MM.1S (cell line): Measurements from ENCODE around the gene CLDND2.

Experiments used
- DNase-seq: peaks from one replicate; pipeline ENCODE4 v3.0.0-alpha.2; 2015
- H2AFZ ChIP-seq: fragments of 300-600 bp; sonication (generic); 2 replicates; pipeline ENCODE4 v1.6.0; 2016; ENCODE audit warnings: antibody characterized with exemption, low read length
- H3F3A ChIP-seq: fragments of 300-600 bp; sonication (generic); 2 replicates; pipeline ENCODE4 v1.6.1; 2016; ENCODE audit warnings: mild to moderate bottlenecking, antibody characterized with exemption, low read length, moderate library complexity, mixed read lengths; ENCODE audit not compliant: insufficient read depth
- H3K27ac ChIP-seq: fragments of 300-600 bp; sonication (generic); 2 replicates; pipeline ENCODE4 v1.5.1; 2016; ENCODE audit warnings: mild to moderate bottlenecking, low read length
- H3K27me3 ChIP-seq: fragments of 300-600 bp; sonication (generic); replicated peaks from 2 replicates; pipeline ENCODE4 v1.6.0; 2016; ENCODE audit warnings: low read length; ENCODE audit not compliant: insufficient read depth
- H3K36me3 ChIP-seq: fragments of 300-600 bp; sonication (generic); replicated peaks from 2 replicates; pipeline ENCODE4 v1.6.1; 2016; ENCODE audit warnings: mild to moderate bottlenecking, low read length, mixed read lengths; ENCODE audit not compliant: insufficient read depth
- H3K4me1 ChIP-seq: fragments of 300-600 bp; sonication (generic); 2 replicates; pipeline ENCODE4 v1.6.1; 2016; ENCODE audit warnings: low read length, mixed read lengths
- H3K4me2 ChIP-seq: fragments of 300-600 bp; sonication (generic); 2 replicates; pipeline ENCODE4 v1.6.0; 2016; ENCODE audit warnings: low read depth, low read length
- H3K4me3 ChIP-seq: fragments of 300-600 bp; sonication (generic); 2 replicates; pipeline ENCODE4 v1.5.1; 2016; ENCODE audit warnings: low read length, mixed read lengths
- H3K79me2 ChIP-seq: fragments of 300-600 bp; sonication (generic); 2 replicates; pipeline ENCODE4 v1.6.1; 2016; ENCODE audit warnings: mixed run types, low read length, mixed read lengths
- H3K9ac ChIP-seq: fragments of 300-600 bp; sonication (generic); 2 replicates; pipeline ENCODE4 v1.6.1; 2016; ENCODE audit warnings: low read length, mixed read lengths
- H3K9me2 ChIP-seq: fragments of 300-600 bp; sonication (generic); replicated peaks from 2 replicates; pipeline ENCODE4 v1.6.1; 2016; ENCODE audit warnings: mild to moderate bottlenecking, low read length, mixed read lengths; ENCODE audit not compliant: insufficient read depth
- H3K9me3 ChIP-seq: fragments of 300-600 bp; sonication (generic); replicated peaks from 2 replicates; pipeline ENCODE4 v1.6.1; 2016; ENCODE audit warnings: mild to moderate bottlenecking, low read length, mixed read lengths; ENCODE audit not compliant: insufficient read depth
- H4K20me1 ChIP-seq: fragments of 300-600 bp; sonication (generic); 2 replicates; pipeline ENCODE4 v1.6.1; 2016; ENCODE audit warnings: mild to moderate bottlenecking, low read length, moderate library complexity, mixed read lengths; ENCODE audit not compliant: insufficient read depth
- EZH2 ChIP-seq: fragments of 300-600 bp; sonication (generic); optimal IDR thresholded peaks from 2 replicates; pipeline ENCODE3; 2017; ENCODE audit warnings: low read depth, mild to moderate bottlenecking, antibody characterized with exemption, low read length, mixed read lengths
- EZH2phosphoT487 ChIP-seq: fragments of 300-600 bp; sonication (generic); IDR thresholded peaks from 2 replicates; pipeline ENCODE4 v1.6.1; 2018; ENCODE audit warnings: antibody characterized with exemption, low read length
- TF ChIP-seq, protein P1 (sequence below): fragments of 300-600 bp; sonication (generic); IDR thresholded peaks from 2 replicates; pipeline ENCODE4 v1.5.1; 2016; ENCODE audit warnings: antibody characterized with exemption, low read length, mixed read lengths

Gene CLDND2

DNA sequence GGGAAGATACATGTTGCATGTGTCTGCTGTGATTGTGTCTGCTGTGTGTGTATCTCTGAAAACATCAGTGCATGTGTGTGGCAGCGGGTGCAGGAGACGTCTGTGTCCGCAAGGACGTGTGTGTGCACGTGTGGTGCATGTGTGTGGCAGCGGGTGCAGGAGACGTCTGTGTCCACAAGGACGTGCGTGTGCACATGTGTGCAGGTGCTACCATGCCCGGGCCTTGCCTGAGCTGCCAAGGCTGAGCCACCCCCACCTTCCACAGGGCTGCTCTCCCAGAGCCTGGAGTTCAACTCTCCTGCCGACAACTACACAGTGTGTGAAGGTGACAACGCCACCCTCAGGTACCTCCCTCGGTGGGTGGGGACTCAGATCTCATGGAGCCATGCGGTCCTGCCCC lies 47.0 kb downstream of the CLDND2 start:
- Histone ChIP-seq H2AFZ (no peak overlapping the region), H4K20me1 (no peaks in the 10 kb centered on the region)
- DNase-seq, result no peak

DNA sequence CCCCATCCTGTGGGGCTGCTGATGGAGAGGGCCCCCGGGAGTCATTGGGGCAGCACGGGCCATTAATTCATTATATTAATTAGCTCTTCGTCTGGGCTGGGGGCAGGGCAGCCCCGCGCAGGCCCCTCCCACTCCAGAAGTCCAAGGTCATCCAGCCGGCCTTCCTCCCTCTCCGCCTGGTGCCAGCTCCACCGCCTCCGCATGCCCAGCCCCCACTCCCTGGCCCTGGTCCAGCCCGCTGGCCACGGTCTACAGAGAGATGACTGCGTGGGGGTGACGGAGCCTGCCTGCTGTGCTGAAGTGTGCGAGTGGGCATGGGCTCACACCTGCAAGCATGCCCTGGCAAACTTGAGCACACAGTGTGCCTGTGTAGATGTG lies 48.5 kb downstream of the CLDND2 start:
- Histone ChIP-seq H3K36me3 (no peaks in the 10 kb centered on the region), H3F3A (no peaks in the 10 kb centered on the region), H3K27ac (no peak overlapping the region), H3K9ac (no peak overlapping the region), H3K4me2 (no peak overlapping the region), H3K9me3 (no peaks in the 10 kb centered on the region), H3K79me2 (no peaks in the 10 kb centered on the region), H3K27me3 (no peaks in the 10 kb centered on the region), H4K20me1 (no peaks in the 10 kb centered on the region), H3K9me2 (no peaks in the 10 kb centered on the region), H2AFZ (no peak overlapping the region), H3K4me3 (no peak overlapping the region), H3K4me1 (no peaks in the 10 kb centered on the region)
- no peak for DNase-seq
- TF ChIP-seq EZH2 (no peak), EZH2phosphoT487 (no peak)
- TF ChIP-seq, protein P1, sequence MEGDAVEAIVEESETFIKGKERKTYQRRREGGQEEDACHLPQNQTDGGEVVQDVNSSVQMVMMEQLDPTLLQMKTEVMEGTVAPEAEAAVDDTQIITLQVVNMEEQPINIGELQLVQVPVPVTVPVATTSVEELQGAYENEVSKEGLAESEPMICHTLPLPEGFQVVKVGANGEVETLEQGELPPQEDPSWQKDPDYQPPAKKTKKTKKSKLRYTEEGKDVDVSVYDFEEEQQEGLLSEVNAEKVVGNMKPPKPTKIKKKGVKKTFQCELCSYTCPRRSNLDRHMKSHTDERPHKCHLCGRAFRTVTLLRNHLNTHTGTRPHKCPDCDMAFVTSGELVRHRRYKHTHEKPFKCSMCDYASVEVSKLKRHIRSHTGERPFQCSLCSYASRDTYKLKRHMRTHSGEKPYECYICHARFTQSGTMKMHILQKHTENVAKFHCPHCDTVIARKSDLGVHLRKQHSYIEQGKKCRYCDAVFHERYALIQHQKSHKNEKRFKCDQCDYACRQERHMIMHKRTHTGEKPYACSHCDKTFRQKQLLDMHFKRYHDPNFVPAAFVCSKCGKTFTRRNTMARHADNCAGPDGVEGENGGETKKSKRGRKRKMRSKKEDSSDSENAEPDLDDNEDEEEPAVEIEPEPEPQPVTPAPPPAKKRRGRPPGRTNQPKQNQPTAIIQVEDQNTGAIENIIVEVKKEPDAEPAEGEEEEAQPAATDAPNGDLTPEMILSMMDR, result no peak

More for the DNA sequence above, 47.0 kb downstream of the CLDND2 start:
- Histone ChIP-seq H3K27ac (no peak overlapping the region), H3K9me2 (no peaks in the 10 kb centered on the region), H3K4me3 (no peak overlapping the region), H3F3A (no peaks in the 10 kb centered on the region), H3K79me2 (no peaks in the 10 kb centered on the region), H3K9me3 (no peaks in the 10 kb centered on the region), H3K4me1 (no peaks in the 10 kb centered on the region), H3K27me3 (no peaks in the 10 kb centered on the region), H3K9ac (no peak overlapping the region), H3K4me2 (no peak overlapping the region), H3K36me3 (no peaks in the 10 kb centered on the region)
- no peak for TF ChIP-seq EZH2phosphoT487
- TF ChIP-seq, protein P1, result no peak
- no peak for TF ChIP-seq EZH2

GRCh38 chr19:51319649-51320279 lies 49.0 kb downstream of the CLDND2 start:
- no peaks in the 10 kb centered on the region for H3K4me1 ChIP-seq
- no peaks in the 10 kb centered on the region for H3K9me2 ChIP-seq
- TF ChIP-seq, protein P1, result no peak
- H3K79me2 ChIP-seq, result no peaks in the 10 kb centered on the region
- H3F3A ChIP-seq, result no peaks in the 10 kb centered on the region
- no peak overlapping the region for H2AFZ ChIP-seq
- no peaks in the 10 kb centered on the region for H3K27me3 ChIP-seq
- no peak for DNase-seq
- no peak overlapping the region for H3K9ac ChIP-seq
- no peaks in the 10 kb centered on the region for H3K36me3 ChIP-seq
- no peak overlapping the region for H3K4me3 ChIP-seq
- no peak overlapping the region for H3K4me2 ChIP-seq
- H3K9me3 ChIP-seq, result no peaks in the 10 kb centered on the region
- H4K20me1 ChIP-seq, result no peaks in the 10 kb centered on the region
- H3K27ac ChIP-seq, result no peak overlapping the region
